IMR-90 (cell line): ENCODE data around the gene C4B. TPM values are rescaled to one million over a fixed set of nuclear protein-coding genes. Genes with fewer than 3 reads are reported as not detected.
A peak's percentile ranks its signal among the peaks of the same experiment; 100 is the strongest.
"Not testable (repeated sequence)": the region's sequence is repeated elsewhere in the genome, so short reads cannot be mapped to it uniquely, and the experiment has no call there.

Source experiments
- ATAC-seq: fragments of 200-7000 bp; cut with Tn5 transposase; 2 replicates; pipeline ENCODE4 v1.9.1; 2020; ENCODE audit warnings: low read depth, mild to moderate bottlenecking, moderate library complexity
- BruUV-seq: library from RNA; stranded (reverse); fragments of 400-500 nt; replicated peaks from 2 replicates; lab custom pipeline; 2021; lab: Mats Ljungman, UMichigan
- CTCF ChIA-PET: fragments of 300-600 bp; formaldehyde crosslinking; extraction: SDS; loops from one replicate; lab custom pipeline; 2021; ENCODE audit warnings: antibody characterized with exemption; lab: Yijun Ruan, JAX
- POLR2A ChIA-PET: fragments of 300-600 bp; sonication (Branson Sonifier 250); formaldehyde crosslinking; loops from one replicate; lab custom pipeline; 2022; ENCODE audit warnings: antibody characterized with exemption; ENCODE audit not compliant: unreplicated experiment; lab: Charles Lee
- DNase-seq: peaks from one replicate; pipeline ENCODE4 v3.0.0; 2013
- H2AFZ ChIP-seq: replicated peaks from 2 replicates; pipeline ENCODE3; 2013; ENCODE audit warnings: low read length, mild to moderate bottlenecking; ENCODE audit not compliant: poor library complexity
- H2AK5ac ChIP-seq: 2 replicates; pipeline ENCODE4 v1.6.1; 2013; ENCODE audit warnings: low read depth, low read length, inconsistent platforms
- H2AK9ac ChIP-seq: replicated peaks from 2 replicates; pipeline ENCODE3; 2013; ENCODE audit warnings: mild to moderate bottlenecking, low read depth, low read length, moderate library complexity; ENCODE audit not compliant: poor library complexity
- H2BK120ac ChIP-seq: 2 replicates; pipeline ENCODE4 v1.6.1; 2013; ENCODE audit warnings: low read depth, low read length, inconsistent platforms
- H2BK15ac ChIP-seq: 3 replicates; pipeline ENCODE4 v1.6.1; 2013; ENCODE audit warnings: low read depth, low read length, inconsistent platforms
- H2BK20ac ChIP-seq: 2 replicates; pipeline ENCODE4 v1.6.1; 2013; ENCODE audit warnings: low read depth, mild to moderate bottlenecking, inconsistent platforms, low read length, moderate library complexity
- H2BK5ac ChIP-seq: 2 replicates; pipeline ENCODE4 v1.6.1; 2013; ENCODE audit warnings: mild to moderate bottlenecking, low read depth, low read length, inconsistent platforms; ENCODE audit not compliant: poor library complexity, severe bottlenecking
- H3K14ac ChIP-seq: replicated peaks from 2 replicates; pipeline ENCODE4 v1.6.1; 2013; ENCODE audit warnings: low read depth, low read length, inconsistent platforms
- H3K18ac ChIP-seq: 2 replicates; pipeline ENCODE4 v1.6.1; 2013; ENCODE audit warnings: low read depth, low read length, control low read depth
- H3K23ac ChIP-seq: 2 replicates; pipeline ENCODE4 v1.6.1; 2013; ENCODE audit warnings: low read depth, low read length, inconsistent platforms
- H3K27ac ChIP-seq: 2 replicates; pipeline ENCODE4 v1.5.1; 2013; ENCODE audit warnings: mild to moderate bottlenecking, control low read depth, low read length; ENCODE audit not compliant: insufficient read depth
- H3K27me3 ChIP-seq: 2 replicates; pipeline ENCODE4 v1.6.1; 2013; ENCODE audit warnings: low read length; ENCODE audit not compliant: control insufficient read depth, insufficient read depth
- H3K36me3 ChIP-seq: 2 replicates; pipeline ENCODE4 v1.6.1; 2013; ENCODE audit warnings: low read length, mixed read lengths; ENCODE audit not compliant: control insufficient read depth, insufficient read depth
- H3K4ac ChIP-seq: 2 replicates; pipeline ENCODE4 v1.6.1; 2013; ENCODE audit warnings: low read depth, low read length, inconsistent platforms
- H3K4me1 ChIP-seq: 2 replicates; pipeline ENCODE4 v1.6.1; 2013; ENCODE audit warnings: low read length, mixed read lengths; ENCODE audit not compliant: control insufficient read depth, insufficient read depth
- H3K4me2 ChIP-seq: 2 replicates; pipeline ENCODE4 v1.6.1; 2013; ENCODE audit warnings: low read depth, mild to moderate bottlenecking, control low read depth, low read length, moderate library complexity
- H3K4me3 ChIP-seq: 2 replicates; pipeline ENCODE4 v1.5.1; 2013; ENCODE audit warnings: low read depth, mild to moderate bottlenecking, control low read depth, low read length, moderate library complexity; ENCODE audit not compliant: insufficient read depth
- H3K56ac ChIP-seq: 2 replicates; pipeline ENCODE4 v1.6.1; 2013; ENCODE audit warnings: low read length, inconsistent platforms; ENCODE audit not compliant: insufficient read depth; ENCODE audit errors: extremely low read depth
- H3K79me1 ChIP-seq, 2 experiments: 2 replicates each; pipeline ENCODE4 v1.6.1; 2013; ENCODE audit warnings: low read length in 2 of 2, inconsistent platforms in 1 of 2, low read depth in 1 of 2
- H3K9ac ChIP-seq: 2 replicates; pipeline ENCODE4 v1.6.1; 2013; ENCODE audit warnings: low read depth, low read length, control low read depth
- H3K9me1 ChIP-seq: 2 replicates; pipeline ENCODE4 v1.6.1; 2013; ENCODE audit warnings: low read length, inconsistent platforms; ENCODE audit not compliant: insufficient read depth
- H3K9me3 ChIP-seq: 2 replicates; pipeline ENCODE4 v1.6.1; 2013; ENCODE audit warnings: low read length; ENCODE audit not compliant: control insufficient read depth, insufficient read depth
- H4K20me1 ChIP-seq: 2 replicates; pipeline ENCODE4 v1.6.1; 2013; ENCODE audit warnings: low read length, inconsistent platforms; ENCODE audit not compliant: insufficient read depth
- H4K5ac ChIP-seq: 2 replicates; pipeline ENCODE4 v1.6.1; 2013; ENCODE audit warnings: mild to moderate bottlenecking, low read depth, low read length, control low read depth
- H4K8ac ChIP-seq, 2 experiments: 2 replicates each; pipeline ENCODE4 v1.6.1; 2013; ENCODE audit warnings: low read depth in 2 of 2, low read length in 2 of 2, control low read depth in 1 of 2, inconsistent platforms in 1 of 2
- H4K91ac ChIP-seq: 2 replicates; pipeline ENCODE4 v1.6.1; 2013; ENCODE audit warnings: low read depth, low read length, inconsistent platforms; ENCODE audit not compliant: insufficient read depth
- WGBS, 2 experiments: methylation state at CpG; one replicate each; pipeline versions ENCODE4 v1.1.5 to v1.1.7; 2013; ENCODE audit warnings: missing lambda C conversion rate in 2 of 2; ENCODE audit not compliant: insufficient read length in 1 of 2; ENCODE audit errors: extremely low coverage in 2 of 2; 5-methylcytosine and 5-hydroxymethylcytosine counted together
- dilution Hi-C: fragments of 300-500 bp; cut with HindIII; formaldehyde crosslinking; loops from one replicate; pipeline ENCODE4 v1.14.3; 2018; ENCODE audit warnings: low sequenced_read_pairs; ENCODE audit not compliant: unreplicated experiment
- in situ Hi-C: fragments of 300-500 bp; cut with MboI; formaldehyde crosslinking; loops from 3 replicates; pipeline ENCODE4 v1.14.3; 2019; ENCODE audit warnings: low sequenced_read_pairs, inconsistent platforms, mixed read lengths
- intact Hi-C: fragments of 100-400 bp; cut with micrococcal nuclease; formaldehyde crosslinking; loops from 2 replicates; pipeline ENCODE4 v1.10.0; 2022
- polyA plus RNA-seq, 3 experiments: library from polyadenylated mRNA; depleted of rRNA; stranded (reverse); fragments of >200 nt; gene quantifications; 2 replicates each; pipeline ENCODE4 v1.2.3, GENCODE V29; 2012; ENCODE audit warnings: low replicate concordance in 1 of 3
- total RNA-seq: library from RNA; depleted of rRNA; stranded (reverse); fragments of >200 nt; gene quantifications from 2 replicates; pipeline ENCODE4 v1.2.3, GENCODE V29; 2012

The C4B gene
- total and polyA plus RNA-seq, 2 of the 4 experiments (the other 2 are of a cell fraction), result 0.54 to 4.2 TPM

GRCh38 chr6:32002546-32003268 is 11.9 kb upstream of the C4B start:
- H3K14ac ChIP-seq, H3K27me3 ChIP-seq, H4K91ac ChIP-seq, H3K4ac ChIP-seq, H3K23ac ChIP-seq, H4K5ac ChIP-seq, H3K4me3 ChIP-seq, POLR2A ChIA-PET, H2AK5ac ChIP-seq, H2BK20ac ChIP-seq, H3K4me2 ChIP-seq, DNase-seq, H3K4me1 ChIP-seq, H4K8ac ChIP-seq, H3K9me1 ChIP-seq, H3K56ac ChIP-seq, H2BK15ac ChIP-seq, H3K9ac ChIP-seq, intact Hi-C loops, BruUV-seq, dilution Hi-C loops, H3K9me3 ChIP-seq, H2BK120ac ChIP-seq, H4K20me1 ChIP-seq, H2BK5ac ChIP-seq, CTCF ChIA-PET, H3K36me3 ChIP-seq, H2AK9ac ChIP-seq, H2AFZ ChIP-seq, H3K27ac ChIP-seq, H3K79me1 ChIP-seq, H3K18ac ChIP-seq, in situ Hi-C loops: not testable (repeated sequence)
- WGBS, 2 experiments, result no CpG with 5 or more reads among the region's 15 CpGs
- peak; percentile 81 for ATAC-seq

DNA sequence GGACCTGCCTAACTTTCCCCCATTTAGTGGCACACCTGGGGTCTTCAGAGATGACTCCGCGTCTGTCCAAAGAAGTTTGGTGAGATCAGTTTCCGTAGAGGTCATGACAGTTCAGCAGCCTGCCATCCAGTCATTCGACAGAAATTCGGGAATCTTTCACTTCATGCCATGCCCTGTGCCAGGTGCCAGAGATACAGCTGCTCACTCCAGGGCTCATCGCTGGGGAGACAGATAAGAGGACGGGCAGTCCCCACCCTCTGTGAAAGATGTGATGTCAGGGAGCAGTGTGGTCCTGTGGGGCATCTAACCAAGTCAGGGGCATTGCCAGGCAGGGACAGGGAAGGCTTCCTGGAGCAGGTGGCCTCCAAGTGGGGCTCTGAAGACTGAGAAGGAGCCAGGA is 11.3 kb upstream of the C4B start:
- H2AK9ac ChIP-seq, H3K14ac ChIP-seq, CTCF ChIA-PET, H2AK5ac ChIP-seq, in situ Hi-C loops, H3K27me3 ChIP-seq, H3K27ac ChIP-seq, H2BK5ac ChIP-seq, DNase-seq, H3K36me3 ChIP-seq, dilution Hi-C loops, H3K4ac ChIP-seq, H2BK15ac ChIP-seq, H3K9me3 ChIP-seq, H3K23ac ChIP-seq, H4K5ac ChIP-seq, H2BK20ac ChIP-seq, H3K9ac ChIP-seq, H3K18ac ChIP-seq, H4K20me1 ChIP-seq, H3K56ac ChIP-seq, H2AFZ ChIP-seq, H3K4me3 ChIP-seq, H4K8ac ChIP-seq, H3K4me1 ChIP-seq, H3K4me2 ChIP-seq, H3K9me1 ChIP-seq, H4K91ac ChIP-seq, intact Hi-C loops, H2BK120ac ChIP-seq, POLR2A ChIA-PET, H3K79me1 ChIP-seq, BruUV-seq: not testable (repeated sequence)
- peak; percentile 6; the same call in 1 of the 2 replicates for ATAC-seq
- WGBS, 2 experiments, result no CpG with 5 or more reads among the region's 7 CpGs
